WTC11 (cell line): Measurements from ENCODE around the gene AOC3. TPM values are rescaled to one million over a fixed set of nuclear protein-coding genes. Genes with fewer than 3 reads are reported as not detected.

Experiments
- ATAC-seq: fragments of 200-7000 bp; cut with Tn5 transposase; 2 replicates; pipeline ENCODE4 v1.10.0; 2021; ENCODE audit warnings: mild to moderate bottlenecking, moderate library complexity
- CTCF ChIA-PET: fragments of 300-600 bp; sonication (Branson Sonifier 250); formaldehyde crosslinking; loops from one replicate; lab custom pipeline; 2021; ENCODE audit warnings: antibody characterized with exemption; lab: Charles Lee
- POLR2A ChIA-PET: fragments of 350-600 bp; sonication (Branson Sonifier 250); formaldehyde crosslinking; loops from one replicate; lab custom pipeline; 2021; ENCODE audit warnings: antibody characterized with exemption; lab: Charles Lee
- DNase-seq: peaks from one replicate; pipeline ENCODE4 v3.0.0; 2021; ENCODE audit warnings: low spot score
- H3K27ac Mint-ChIP-seq: 2 replicates; pipeline ENCODE4 v1.8.0; 2021; ENCODE audit warnings: mixed read lengths
- H3K27me3 Mint-ChIP-seq: 2 replicates; pipeline ENCODE4 v1.8.0; 2021; ENCODE audit warnings: low read depth, mild to moderate bottlenecking, moderate library complexity, mixed read lengths
- H3K36me3 Mint-ChIP-seq: 2 replicates; pipeline ENCODE4 v1.8.0; 2021; ENCODE audit warnings: mixed read lengths
- H3K4me1 Mint-ChIP-seq: 2 replicates; pipeline ENCODE4 v1.8.0; 2022; ENCODE audit warnings: mixed read lengths
- H3K4me3 Mint-ChIP-seq: 2 replicates; pipeline ENCODE4 v1.8.0; 2021; ENCODE audit warnings: mild to moderate bottlenecking, moderate library complexity, mixed read lengths
- H3K9me3 Mint-ChIP-seq: 2 replicates; pipeline ENCODE4 v1.8.0; 2021; ENCODE audit warnings: mixed read lengths
- ATF1 ChIP-seq: sonication (generic); formaldehyde crosslinking; IDR thresholded peaks from 2 replicates; pipeline ENCODE4 v1.8.1; 2023; ENCODE audit warnings: mild to moderate bottlenecking, moderate library complexity, missing genetic modification reagents
- CREB1 ChIP-seq: sonication (generic); formaldehyde crosslinking; IDR thresholded peaks from 2 replicates; pipeline ENCODE4 v1.8.0; 2023; ENCODE audit warnings: mild to moderate bottlenecking, missing genetic modification reagents
- FOXP1 ChIP-seq: sonication (generic); formaldehyde crosslinking; IDR thresholded peaks from 2 replicates; pipeline ENCODE4 v1.8.0; 2022; ENCODE audit warnings: missing genetic modification reagents, mild to moderate bottlenecking, moderate library complexity, borderline replicate concordance
- HMGA2 ChIP-seq: fragments of 250-450 bp; sonication (Bioruptor Pico); IDR thresholded peaks from 2 replicates; pipeline ENCODE4 v1.4.0; 2021; ENCODE audit warnings: mild to moderate bottlenecking, moderate library complexity
- JAZF1 ChIP-seq: fragments of 250-450 bp; sonication (Bioruptor Pico); IDR thresholded peaks from 2 replicates; pipeline ENCODE4 v1.9.0; 2021; ENCODE audit warnings: moderate library complexity, mild to moderate bottlenecking, inconsistent platforms
- MXD4 ChIP-seq: fragments of 250-450 bp; sonication (Bioruptor Pico); IDR thresholded peaks from 2 replicates; pipeline ENCODE4 v1.8.0; 2021; ENCODE audit warnings: mild to moderate bottlenecking, moderate library complexity, borderline replicate concordance
- NR3C1 ChIP-seq: sonication (generic); formaldehyde crosslinking; conservative IDR thresholded peaks from 2 replicates; pipeline ENCODE4 v1.8.1; 2023; ENCODE audit warnings: low read depth, mild to moderate bottlenecking, missing genetic modification reagents
- OVOL2 ChIP-seq: fragments of 250-450 bp; sonication (Bioruptor Pico); IDR thresholded peaks from 2 replicates; pipeline ENCODE4 v1.9.0; 2021; ENCODE audit warnings: mild to moderate bottlenecking, borderline replicate concordance
- PRRX2 ChIP-seq: fragments of 250-450 bp; sonication (Bioruptor Pico); IDR thresholded peaks from 2 replicates; pipeline ENCODE4 v1.8.0; 2021; ENCODE audit warnings: mild to moderate bottlenecking
- ZBTB21 ChIP-seq: sonication (generic); formaldehyde crosslinking; IDR thresholded peaks from 2 replicates; pipeline ENCODE4 v1.8.1; 2023; ENCODE audit warnings: mild to moderate bottlenecking, missing genetic modification reagents, borderline replicate concordance
- ZNF121 ChIP-seq: sonication (generic); formaldehyde crosslinking; IDR thresholded peaks from 2 replicates; pipeline ENCODE4 v1.8.0; 2023; ENCODE audit warnings: missing genetic modification reagents
- ZNF263 ChIP-seq: sonication (generic); formaldehyde crosslinking; IDR thresholded peaks from 2 replicates; pipeline ENCODE4 v1.8.1; 2022; ENCODE audit warnings: low read depth, mild to moderate bottlenecking, moderate library complexity, missing genetic modification reagents
- total RNA-seq: library from RNA; stranded (reverse); gene quantifications from 3 replicates; pipeline ENCODE4 v1.2.3, GENCODE V29; 2021
- TF ChIP-seq, protein P1 (sequence below): fragments of 200-600 bp; IDR thresholded peaks from 2 replicates; pipeline ENCODE4 v1.8.0; 2022; ENCODE audit warnings: antibody characterized with exemption
- TF ChIP-seq, protein P2 (sequence below): fragments of 250-450 bp; sonication (Bioruptor Pico); conservative IDR thresholded peaks from 2 replicates; pipeline ENCODE4 v1.9.0; 2021; ENCODE audit warnings: mild to moderate bottlenecking
- TF ChIP-seq, protein P3 (sequence below): sonication (generic); formaldehyde crosslinking; IDR thresholded peaks from 2 replicates; pipeline ENCODE4 v1.8.1; 2023; ENCODE audit warnings: mild to moderate bottlenecking, missing genetic modification reagents, moderate library complexity
- TF ChIP-seq, protein P4 (sequence below): sonication (generic); formaldehyde crosslinking; IDR thresholded peaks from 2 replicates; pipeline ENCODE4 v1.8.0; 2022; ENCODE audit warnings: mild to moderate bottlenecking, missing genetic modification reagents
- TF ChIP-seq, protein P5 (sequence below): sonication (generic); formaldehyde crosslinking; IDR thresholded peaks from 2 replicates; pipeline ENCODE4 v1.8.0; 2022; ENCODE audit warnings: mild to moderate bottlenecking, missing genetic modification reagents
- TF ChIP-seq, protein P6 (sequence below): fragments of 250-450 bp; sonication (Bioruptor Pico); IDR thresholded peaks from 2 replicates; pipeline ENCODE4 v1.9.0; 2021; ENCODE audit warnings: moderate library complexity, mild to moderate bottlenecking, inconsistent platforms, borderline replicate concordance
- TF ChIP-seq, protein P7 (sequence below): sonication (generic); formaldehyde crosslinking; conservative IDR thresholded peaks from 2 replicates; pipeline ENCODE4 v1.8.1; 2023; ENCODE audit warnings: mild to moderate bottlenecking, low read depth, missing genetic modification reagents, moderate library complexity

Gene AOC3
- total RNA-seq, 1 experiment from 2014 or later = 7.6 TPM

DNA sequence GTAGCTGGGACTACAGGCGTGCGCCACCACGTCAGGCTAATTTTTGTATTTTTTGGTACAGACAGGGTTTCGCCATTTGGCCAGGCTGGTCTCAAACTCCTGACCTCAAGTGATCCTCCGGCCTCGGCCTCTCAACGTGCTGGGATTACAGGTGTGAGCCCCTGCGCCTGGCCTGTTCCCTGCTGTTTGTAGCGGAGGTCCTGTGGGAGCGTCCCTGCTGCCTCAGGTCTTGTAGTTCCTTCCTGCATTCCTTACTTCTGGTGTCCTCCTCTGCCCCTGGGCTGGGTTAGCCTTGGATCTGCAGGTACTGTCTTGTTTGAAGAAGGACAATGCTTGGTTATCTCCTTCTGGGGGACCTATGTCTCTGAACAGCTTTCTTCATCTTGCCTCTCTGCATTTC, 26.0 kb downstream of the AOC3 start (continued):
- TF ChIP-seq, protein P1, sequence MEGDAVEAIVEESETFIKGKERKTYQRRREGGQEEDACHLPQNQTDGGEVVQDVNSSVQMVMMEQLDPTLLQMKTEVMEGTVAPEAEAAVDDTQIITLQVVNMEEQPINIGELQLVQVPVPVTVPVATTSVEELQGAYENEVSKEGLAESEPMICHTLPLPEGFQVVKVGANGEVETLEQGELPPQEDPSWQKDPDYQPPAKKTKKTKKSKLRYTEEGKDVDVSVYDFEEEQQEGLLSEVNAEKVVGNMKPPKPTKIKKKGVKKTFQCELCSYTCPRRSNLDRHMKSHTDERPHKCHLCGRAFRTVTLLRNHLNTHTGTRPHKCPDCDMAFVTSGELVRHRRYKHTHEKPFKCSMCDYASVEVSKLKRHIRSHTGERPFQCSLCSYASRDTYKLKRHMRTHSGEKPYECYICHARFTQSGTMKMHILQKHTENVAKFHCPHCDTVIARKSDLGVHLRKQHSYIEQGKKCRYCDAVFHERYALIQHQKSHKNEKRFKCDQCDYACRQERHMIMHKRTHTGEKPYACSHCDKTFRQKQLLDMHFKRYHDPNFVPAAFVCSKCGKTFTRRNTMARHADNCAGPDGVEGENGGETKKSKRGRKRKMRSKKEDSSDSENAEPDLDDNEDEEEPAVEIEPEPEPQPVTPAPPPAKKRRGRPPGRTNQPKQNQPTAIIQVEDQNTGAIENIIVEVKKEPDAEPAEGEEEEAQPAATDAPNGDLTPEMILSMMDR = no peak
- TF ChIP-seq ZBTB21 (CRISPR knock-in tag) (no peak), ZNF263 (CRISPR knock-in tag) (no peak), OVOL2 (CRISPR knock-in tag) (no peak), JAZF1 (CRISPR knock-in tag) (no peak)
- TF ChIP-seq, protein P2, sequence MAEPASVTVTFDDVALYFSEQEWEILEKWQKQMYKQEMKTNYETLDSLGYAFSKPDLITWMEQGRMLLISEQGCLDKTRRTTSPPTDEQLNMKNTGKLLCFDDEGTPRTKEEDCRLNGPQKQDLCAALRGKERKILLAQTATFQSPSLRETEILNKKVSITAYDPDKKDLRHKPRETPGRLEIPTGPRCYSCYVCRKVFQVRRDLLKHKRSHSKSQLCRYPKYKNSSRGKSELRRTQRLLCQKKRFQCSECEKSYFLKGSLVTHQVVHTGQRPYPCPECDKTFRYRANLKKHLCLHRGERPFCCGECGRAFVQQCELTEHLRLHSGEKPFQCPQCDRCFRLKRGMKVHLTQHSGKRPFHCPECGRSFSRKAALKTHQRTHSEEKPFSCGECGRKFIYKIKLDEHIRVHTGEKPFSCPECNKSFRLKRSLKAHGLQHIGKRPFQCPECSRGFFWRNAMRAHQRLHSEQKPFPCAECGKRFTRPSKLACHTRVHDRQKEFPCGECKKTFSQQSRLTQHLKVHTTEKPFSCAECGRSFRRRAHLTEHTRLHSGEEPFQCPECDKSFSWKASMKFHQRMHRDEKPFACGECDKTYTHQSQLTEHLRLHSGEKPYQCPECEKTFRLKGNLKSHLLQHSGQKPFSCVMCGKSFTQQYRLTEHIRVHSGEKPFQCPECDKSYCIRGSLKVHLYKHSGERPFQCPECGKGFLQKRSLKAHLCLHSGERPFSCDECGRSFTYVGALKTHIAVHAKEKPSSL (CRISPR knock-in tag) = no peak

DNA sequence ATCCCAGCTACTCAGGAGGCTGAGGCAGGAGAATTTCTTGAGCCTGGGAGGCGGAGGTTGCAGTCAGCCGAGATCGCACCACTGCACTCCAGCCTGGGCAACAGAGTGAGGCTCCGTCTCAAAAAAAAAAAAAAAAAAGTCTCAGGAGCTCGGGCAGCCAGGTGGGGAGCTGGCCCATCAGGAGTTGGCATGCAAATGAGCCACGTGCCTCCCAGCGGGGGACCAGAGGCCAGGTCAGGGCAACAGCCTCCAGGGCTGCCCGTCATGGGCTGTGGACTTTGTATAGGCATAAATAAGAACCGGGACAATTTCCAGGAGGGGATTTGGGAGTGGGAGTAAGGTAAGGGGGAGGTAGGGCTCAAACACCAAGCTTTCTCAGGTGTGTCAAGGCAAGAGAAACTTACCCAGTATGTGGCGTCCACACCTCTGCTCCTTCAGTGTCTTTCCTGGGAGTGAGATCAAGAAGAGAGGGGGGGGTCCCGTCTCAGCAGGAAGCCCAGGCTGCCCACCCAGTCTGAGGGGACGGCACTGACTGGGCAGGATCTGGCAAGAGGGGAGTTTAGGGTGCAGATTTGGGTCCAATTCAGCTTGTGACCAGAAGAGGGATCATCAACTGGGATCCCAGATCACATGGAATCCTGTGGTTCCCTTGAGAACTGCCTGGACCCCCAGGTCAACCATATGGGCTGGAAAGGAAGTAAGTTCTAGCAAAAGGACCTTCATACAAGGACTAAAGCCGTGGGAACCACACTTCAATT, 27.3 kb downstream of the AOC3 start:
- TF ChIP-seq, protein P3, sequence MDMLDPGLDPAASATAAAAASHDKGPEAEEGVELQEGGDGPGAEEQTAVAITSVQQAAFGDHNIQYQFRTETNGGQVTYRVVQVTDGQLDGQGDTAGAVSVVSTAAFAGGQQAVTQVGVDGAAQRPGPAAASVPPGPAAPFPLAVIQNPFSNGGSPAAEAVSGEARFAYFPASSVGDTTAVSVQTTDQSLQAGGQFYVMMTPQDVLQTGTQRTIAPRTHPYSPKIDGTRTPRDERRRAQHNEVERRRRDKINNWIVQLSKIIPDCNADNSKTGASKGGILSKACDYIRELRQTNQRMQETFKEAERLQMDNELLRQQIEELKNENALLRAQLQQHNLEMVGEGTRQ = peak; percentile 83
- TF ChIP-seq, protein P4, sequence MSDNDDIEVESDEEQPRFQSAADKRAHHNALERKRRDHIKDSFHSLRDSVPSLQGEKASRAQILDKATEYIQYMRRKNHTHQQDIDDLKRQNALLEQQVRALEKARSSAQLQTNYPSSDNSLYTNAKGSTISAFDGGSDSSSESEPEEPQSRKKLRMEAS (CRISPR knock-in tag) = peak; percentile 55; the same call in 1 of the 2 replicates
- no peak for TF ChIP-seq MXD4 (CRISPR knock-in tag)
- TF ChIP-seq CREB1 (CRISPR knock-in tag) = no peak
- peak; percentile 85 for TF ChIP-seq ZNF121 (CRISPR knock-in tag)
- TF ChIP-seq, protein P5, sequence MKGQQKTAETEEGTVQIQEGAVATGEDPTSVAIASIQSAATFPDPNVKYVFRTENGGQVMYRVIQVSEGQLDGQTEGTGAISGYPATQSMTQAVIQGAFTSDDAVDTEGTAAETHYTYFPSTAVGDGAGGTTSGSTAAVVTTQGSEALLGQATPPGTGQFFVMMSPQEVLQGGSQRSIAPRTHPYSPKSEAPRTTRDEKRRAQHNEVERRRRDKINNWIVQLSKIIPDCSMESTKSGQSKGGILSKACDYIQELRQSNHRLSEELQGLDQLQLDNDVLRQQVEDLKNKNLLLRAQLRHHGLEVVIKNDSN (CRISPR knock-in tag) = peak; percentile 81
- TF ChIP-seq, protein P6, sequence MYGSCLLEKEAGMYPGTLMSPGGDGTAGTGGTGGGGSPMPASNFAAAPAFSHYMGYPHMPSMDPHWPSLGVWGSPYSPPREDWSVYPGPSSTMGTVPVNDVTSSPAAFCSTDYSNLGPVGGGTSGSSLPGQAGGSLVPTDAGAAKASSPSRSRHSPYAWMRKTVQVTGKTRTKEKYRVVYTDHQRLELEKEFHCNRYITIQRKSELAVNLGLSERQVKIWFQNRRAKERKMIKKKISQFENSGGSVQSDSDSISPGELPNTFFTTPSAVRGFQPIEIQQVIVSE = no peak
- Mint-ChIP-seq H3K27me3 (peaks cover 32% of the 10 kb centered on the region), H3K4me3 (peak overlapping the region; percentile 39), H3K36me3 (no peaks in the 10 kb centered on the region), H3K27ac (no peak overlapping the region), H3K4me1 (peaks cover 21% of the 10 kb centered on the region), H3K9me3 (no peaks in the 10 kb centered on the region)
- CTCF ChIA-PET = interaction anchor here (0.6 to 1.9 kb wide), 9 partner anchors 10 to 119 kb away, joined by 3 to 9 read pairs (median 5); partner anchors contain the start of genes BECN1 and RPL27
- ATAC-seq = peak; percentile 82
- POLR2A ChIA-PET = interaction anchor here (0.6 kb wide), 1 partner anchor 18 kb away, joined by 3 read pairs; no protein-coding TSS in a partner anchor
- DNase-seq = peak; percentile 89

DNA sequence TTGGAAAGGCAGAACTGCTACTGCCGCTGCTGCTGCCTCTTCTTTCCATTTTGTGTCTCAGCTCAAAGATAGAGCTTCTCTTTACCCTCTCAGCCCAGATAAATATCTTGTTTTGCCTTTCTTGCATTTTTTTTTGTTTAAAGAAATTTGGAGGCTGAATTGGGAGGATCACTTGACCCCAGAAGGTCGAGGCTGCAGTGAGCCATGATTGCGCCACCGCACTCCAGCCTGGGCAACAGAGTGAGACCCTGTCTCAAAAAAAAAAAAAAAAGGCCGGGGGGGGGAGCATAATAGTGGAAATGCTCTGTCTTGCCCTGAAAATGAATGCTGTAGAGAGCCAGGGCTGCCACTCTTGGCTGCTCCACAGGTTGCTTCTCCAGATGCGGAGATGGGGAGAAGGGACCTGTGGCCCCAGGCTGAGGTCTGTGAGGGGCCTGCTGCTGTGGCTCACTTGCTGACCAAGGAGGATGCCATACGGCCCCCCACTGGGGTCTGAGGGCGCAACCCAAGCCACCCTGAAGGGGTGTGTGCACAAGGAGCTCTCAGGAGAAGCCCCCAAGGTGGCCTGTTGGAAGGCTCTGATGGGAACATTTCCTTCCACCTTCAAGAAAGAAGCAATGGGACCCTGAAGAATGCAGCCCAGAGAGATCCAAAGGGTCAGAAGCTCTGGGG, 28.1 kb downstream of the AOC3 start:
- ChIA-PET POLR2A (interaction anchor here (0.6 to 1.0 kb wide), 3 partner anchors 19 to 62 kb away, joined by 3 to 4 read pairs (median 3); no protein-coding TSS in a partner anchor), CTCF (interaction anchor here (0.5 to 1.9 kb wide), 11 partner anchors 10 to 119 kb away, joined by 3 to 9 read pairs (median 3); partner anchors contain the start of genes BECN1 and RPL27)
- ATAC-seq (no peak), DNase-seq (no peak)
- Mint-ChIP-seq H3K4me1 (peaks cover 26% of the 10 kb centered on the region), H3K4me3 (no peak overlapping the region), H3K9me3 (no peaks in the 10 kb centered on the region), H3K36me3 (no peaks in the 10 kb centered on the region), H3K27ac (no peak overlapping the region), H3K27me3 (peaks cover 32% of the 10 kb centered on the region)
- no peak for TF ChIP-seq ATF1 (CRISPR knock-in tag)
- TF ChIP-seq PRRX2 (CRISPR knock-in tag) = no peak
- no peak for TF ChIP-seq NR3C1 (CRISPR knock-in tag)
- TF ChIP-seq, protein P7, sequence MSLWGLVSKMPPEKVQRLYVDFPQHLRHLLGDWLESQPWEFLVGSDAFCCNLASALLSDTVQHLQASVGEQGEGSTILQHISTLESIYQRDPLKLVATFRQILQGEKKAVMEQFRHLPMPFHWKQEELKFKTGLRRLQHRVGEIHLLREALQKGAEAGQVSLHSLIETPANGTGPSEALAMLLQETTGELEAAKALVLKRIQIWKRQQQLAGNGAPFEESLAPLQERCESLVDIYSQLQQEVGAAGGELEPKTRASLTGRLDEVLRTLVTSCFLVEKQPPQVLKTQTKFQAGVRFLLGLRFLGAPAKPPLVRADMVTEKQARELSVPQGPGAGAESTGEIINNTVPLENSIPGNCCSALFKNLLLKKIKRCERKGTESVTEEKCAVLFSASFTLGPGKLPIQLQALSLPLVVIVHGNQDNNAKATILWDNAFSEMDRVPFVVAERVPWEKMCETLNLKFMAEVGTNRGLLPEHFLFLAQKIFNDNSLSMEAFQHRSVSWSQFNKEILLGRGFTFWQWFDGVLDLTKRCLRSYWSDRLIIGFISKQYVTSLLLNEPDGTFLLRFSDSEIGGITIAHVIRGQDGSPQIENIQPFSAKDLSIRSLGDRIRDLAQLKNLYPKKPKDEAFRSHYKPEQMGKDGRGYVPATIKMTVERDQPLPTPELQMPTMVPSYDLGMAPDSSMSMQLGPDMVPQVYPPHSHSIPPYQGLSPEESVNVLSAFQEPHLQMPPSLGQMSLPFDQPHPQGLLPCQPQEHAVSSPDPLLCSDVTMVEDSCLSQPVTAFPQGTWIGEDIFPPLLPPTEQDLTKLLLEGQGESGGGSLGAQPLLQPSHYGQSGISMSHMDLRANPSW (CRISPR knock-in tag) = no peak
- TF ChIP-seq HMGA2 = no peak
- no peak for TF ChIP-seq FOXP1
